MCF 10A (cell line): Measurements from ENCODE around the gene MKKS. TPM values are rescaled to one million over a fixed set of nuclear protein-coding genes. Genes with fewer than 3 reads are reported as not detected.

Experiments used
- BruUV-seq: library from RNA; stranded (reverse); fragments of 400-500 nt; replicated peaks from 2 replicates; lab custom pipeline; 2021; lab: Mats Ljungman, UMichigan
- CTCF ChIA-PET: fragments of 300-600 bp; sonication (Branson Sonifier 250); formaldehyde crosslinking; extraction: SDS; loops from one replicate; lab custom pipeline; 2021; ENCODE audit warnings: antibody characterized with exemption, inconsistent platforms; lab: Yijun Ruan, JAX
- POLR2A ChIA-PET: fragments of 300-600, 350-650 bp; sonication (Branson Sonifier 250); formaldehyde crosslinking; extraction: SDS; loops from one replicate; lab custom pipeline; 2020; ENCODE audit warnings: antibody characterized with exemption, inconsistent platforms; lab: Yijun Ruan, JAX
- DNase-seq: peaks from one replicate; pipeline ENCODE4 v3.0.0-alpha.2; 2018; ENCODE audit not compliant: unreplicated experiment
- H3K27ac Mint-ChIP-seq: one replicate; pipeline ENCODE4 v1.8.0; 2022; ENCODE audit warnings: mild to moderate bottlenecking, low read depth, mixed read lengths; ENCODE audit not compliant: unreplicated experiment
- H3K27me3 Mint-ChIP-seq: one replicate; pipeline ENCODE4 v1.8.0; 2022; ENCODE audit warnings: mixed read lengths; ENCODE audit not compliant: insufficient read depth, unreplicated experiment
- H3K36me3 Mint-ChIP-seq: one replicate; pipeline ENCODE4 v1.8.0; 2022; ENCODE audit warnings: mild to moderate bottlenecking, moderate library complexity, mixed read lengths; ENCODE audit not compliant: insufficient read depth, unreplicated experiment
- H3K4me1 Mint-ChIP-seq: one replicate; pipeline ENCODE4 v1.8.0; 2022; ENCODE audit warnings: mixed read lengths; ENCODE audit not compliant: insufficient read depth, unreplicated experiment
- H3K4me3 Mint-ChIP-seq: one replicate; pipeline ENCODE4 v1.8.0; 2022; ENCODE audit warnings: mild to moderate bottlenecking, moderate library complexity, mixed read lengths; ENCODE audit not compliant: unreplicated experiment
- H3K9me3 Mint-ChIP-seq: one replicate; pipeline ENCODE4 v1.8.0; 2022; ENCODE audit warnings: mixed read lengths; ENCODE audit not compliant: unreplicated experiment
- CTCF ChIP-seq: fragments of 200-600 bp; IDR thresholded peaks from one replicate; pipeline ENCODE4 v1.8.0; 2022; ENCODE audit warnings: antibody characterized with exemption, mild to moderate bottlenecking; ENCODE audit not compliant: unreplicated experiment
- intact Hi-C: fragments of 100-400 bp; cut with micrococcal nuclease; formaldehyde crosslinking; loops from 2 replicates; pipeline ENCODE4 v1.14.1; 2022
- total RNA-seq: library from RNA; stranded (reverse); gene quantifications from 2 replicates; pipeline ENCODE4 v1.2.3, GENCODE V29; 2022

The MKKS gene
- total RNA-seq, 1 experiment from 2014 or later, result 44.5 TPM

- H3K9me3 Mint-ChIP-seq, result no peaks in the 10 kb centered on the region
- CTCF ChIA-PET, result interaction anchor here (0.8 kb wide), 1 partner anchor 27 kb away, joined by 4 read pairs; no protein-coding TSS in a partner anchor
- TF ChIP-seq CTCF, result no peak
Measured at GRCh38 chr20:10362674-10363073, 71.3 kb downstream of the MKKS start.

GRCh38 chr20:10360878-10361277 lies 73.1 kb downstream of the MKKS start:
- ChIA-PET CTCF (no interaction called here), POLR2A (no interaction called here)
- TF ChIP-seq CTCF, result no peak
- BruUV-seq, result no TSS peak
- Mint-ChIP-seq H3K4me1 (no peaks in the 10 kb centered on the region), H3K27me3 (no peaks in the 10 kb centered on the region), H3K36me3 (no peaks in the 10 kb centered on the region), H3K9me3 (no peaks in the 10 kb centered on the region), H3K4me3 (no peak overlapping the region), H3K27ac (no peak overlapping the region)
- intact Hi-C loops, result no loop called here
- DNase-seq, result no peak

More at GRCh38 chr20:10362674-10363073, 71.3 kb downstream of the MKKS start:
- intact Hi-C loops, result no loop called here
- POLR2A ChIA-PET, result interaction anchor here (0.5 kb wide), 1 partner anchor 106 kb away, joined by 3 read pairs; no protein-coding TSS in a partner anchor
- BruUV-seq, result no TSS peak
- DNase-seq, result no peak
- Mint-ChIP-seq H3K4me3 (no peak overlapping the region), H3K27me3 (no peaks in the 10 kb centered on the region), H3K36me3 (no peaks in the 10 kb centered on the region), H3K4me1 (no peaks in the 10 kb centered on the region), H3K27ac (no peak overlapping the region)

- intact Hi-C loops, result loop anchor here (5.0 kb wide), 1 partner anchor 267 kb away; no protein-coding TSS in a partner anchor
- no peaks in the 10 kb centered on the region for H3K9me3 Mint-ChIP-seq
- CTCF ChIA-PET, result no interaction called here
- no TSS peak for BruUV-seq
- H3K27ac Mint-ChIP-seq, result no peak overlapping the region
- no peak overlapping the region for H3K4me3 Mint-ChIP-seq
- no peaks in the 10 kb centered on the region for H3K27me3 Mint-ChIP-seq
- no peaks in the 10 kb centered on the region for H3K4me1 Mint-ChIP-seq
- H3K36me3 Mint-ChIP-seq, result no peaks in the 10 kb centered on the region
- no peak for TF ChIP-seq CTCF
- no peak for DNase-seq
- POLR2A ChIA-PET, result interaction anchor here (1.1 kb wide), 1 partner anchor 15 kb away, joined by 3 read pairs; no protein-coding TSS in a partner anchor
Measured at GRCh38 chr20:10359621-10360040, 74.4 kb downstream of the MKKS start.

GRCh38 chr20:10357974-10358373 lies 76.0 kb downstream of the MKKS start:
- peaks cover 3% of the 10 kb centered on the region for H3K4me1 Mint-ChIP-seq
- ChIA-PET CTCF (interaction anchor here (0.6 to 1.9 kb wide), 9 partner anchors 16 to 949 kb away, joined by 3 to 4 read pairs (median 3); no protein-coding TSS in a partner anchor), POLR2A (no interaction called here)
- H3K27me3 Mint-ChIP-seq, result no peaks in the 10 kb centered on the region
- H3K4me3 Mint-ChIP-seq, result no peak overlapping the region
- H3K27ac Mint-ChIP-seq, result no peak overlapping the region
- no TSS peak for BruUV-seq
- TF ChIP-seq CTCF, result peak; percentile 48
- H3K9me3 Mint-ChIP-seq, result no peaks in the 10 kb centered on the region
- no peak for DNase-seq
- H3K36me3 Mint-ChIP-seq, result no peaks in the 10 kb centered on the region
- intact Hi-C loops, result loop anchor here (5.0 kb wide), 1 partner anchor 266 kb away; no protein-coding TSS in a partner anchor
